SK-N-SH (cell line): ENCODE data around the gene B4GALT3. TPM values are rescaled to one million over a fixed set of nuclear protein-coding genes. Genes with fewer than 3 reads are reported as not detected.

Source experiments
- CTCF ChIA-PET: fragments of 300-600, 350-600 bp; formaldehyde crosslinking; extraction: SDS; loops from one replicate; lab custom pipeline; 2021; lab: Yijun Ruan, JAX
- POLR2A ChIA-PET: fragments of 350-600 bp; sonication (Branson Sonifier 250); formaldehyde crosslinking; extraction: SDS; loops from one replicate; lab custom pipeline; 2020; ENCODE audit warnings: antibody characterized with exemption, inconsistent platforms; lab: Yijun Ruan, JAX
- DNase-seq: peaks from one replicate; pipeline ENCODE4 v3.0.0; 2012
- H2AFZ ChIP-seq: fragments of 200-600 bp; sonication (generic); 2 replicates; pipeline ENCODE4 v1.8.1; 2016; ENCODE audit warnings: antibody characterized with exemption, mild to moderate bottlenecking, low read depth
- H3F3A ChIP-seq: fragments of 200-600 bp; sonication (generic); replicated peaks from 2 replicates; pipeline ENCODE3; 2016; ENCODE audit warnings: antibody characterized with exemption, mild to moderate bottlenecking; ENCODE audit not compliant: insufficient read depth
- H3K27ac ChIP-seq, 2 experiments: fragments of 200-500 bp in 1 of 2; fragments of 200-600 bp in 1 of 2; sonication (Bioruptor generic) in 1 of 2; sonication (generic), shearing (Covaris generic) in 1 of 2; 2 replicates each; pipeline versions ENCODE4 v1.5.1 to v1.6.1; 2014 to 2016; ENCODE audit warnings: low read depth in 2 of 2, inconsistent platforms in 1 of 2, low read length in 1 of 2, mild to moderate bottlenecking in 1 of 2, mixed read lengths in 1 of 2
- H3K27me3 ChIP-seq: fragments of 200-600 bp; sonication (generic), shearing (Covaris generic); 2 replicates; pipeline ENCODE4 v1.6.1; 2016; ENCODE audit warnings: mixed run types; ENCODE audit not compliant: insufficient read depth
- H3K36me3 ChIP-seq, 2 experiments: fragments of 200-500 bp in 1 of 2; fragments of 200-600 bp in 1 of 2; sonication (Bioruptor generic) in 1 of 2; sonication (generic) in 1 of 2; replicated peaks in 1 of 2; 2 replicates each; pipeline versions ENCODE3 to v1.5.1; 2014 to 2016; ENCODE audit warnings: low read length in 1 of 2, mild to moderate bottlenecking in 1 of 2; ENCODE audit not compliant: insufficient read depth in 2 of 2, control insufficient read depth in 1 of 2
- H3K4me1 ChIP-seq, 2 experiments: fragments of 200-500 bp in 1 of 2; fragments of 200-600 bp in 1 of 2; sonication (Bioruptor generic) in 1 of 2; sonication (generic), shearing (Covaris generic) in 1 of 2; 2 replicates each; pipeline versions ENCODE4 v1.5.1 to v1.6.1; 2014 to 2016; ENCODE audit warnings: low read depth in 1 of 2, low read length in 1 of 2, mixed run types in 1 of 2; ENCODE audit not compliant: insufficient read depth in 2 of 2, control insufficient read depth in 1 of 2
- H3K4me2 ChIP-seq: fragments of 200-600 bp; sonication (generic), shearing (Covaris generic); 2 replicates; pipeline ENCODE4 v1.6.1; 2017; ENCODE audit warnings: mixed run types
- H3K4me3 ChIP-seq, 2 experiments: fragments of 200-500 bp in 1 of 2; fragments of 200-600 bp in 1 of 2; sonication (Bioruptor generic) in 1 of 2; sonication (generic), shearing (Covaris generic) in 1 of 2; 2 replicates each; pipeline versions ENCODE4 v1.5.1 to v1.8.1; 2014 to 2016; ENCODE audit warnings: low read depth in 2 of 2, inconsistent platforms in 1 of 2, low read length in 1 of 2, mild to moderate bottlenecking in 1 of 2, mixed read lengths in 1 of 2, moderate library complexity in 1 of 2
- H3K79me2 ChIP-seq: fragments of 200-600 bp; sonication (generic); 2 replicates; pipeline ENCODE4 v1.8.1; 2017; ENCODE audit warnings: mild to moderate bottlenecking; ENCODE audit not compliant: insufficient read depth
- H3K9ac ChIP-seq: fragments of 200-600 bp; sonication (generic); 2 replicates; pipeline ENCODE4 v1.6.1; 2017; ENCODE audit warnings: mixed run types
- H3K9me2 ChIP-seq: fragments of 200-600 bp; sonication (generic); 2 replicates; pipeline ENCODE4 v1.6.1; 2017; ENCODE audit warnings: mixed run types
- H3K9me3 ChIP-seq: fragments of 200-600 bp; sonication (generic); 2 replicates; pipeline ENCODE4 v1.6.1; 2017; ENCODE audit warnings: mixed run types, mild to moderate bottlenecking, moderate library complexity
- H4K20me1 ChIP-seq: fragments of 200-600 bp; sonication (generic); 2 replicates; pipeline ENCODE4 v1.6.1; 2017; ENCODE audit warnings: mild to moderate bottlenecking, mixed run types; ENCODE audit not compliant: insufficient read depth
- ELF1 ChIP-seq: IDR thresholded peaks from 2 replicates; pipeline ENCODE4 v1.4.0; 2012
- EZH2phosphoT487 ChIP-seq: fragments of 200-600 bp; sonication (generic); IDR thresholded peaks from 2 replicates; pipeline ENCODE4 v1.6.1; 2017; ENCODE audit warnings: low read depth, mixed run types, mild to moderate bottlenecking, antibody characterized with exemption, moderate library complexity, borderline replicate concordance
- GABPA ChIP-seq: IDR thresholded peaks from 2 replicates; pipeline ENCODE4 v1.4.0; 2012; ENCODE audit warnings: low read depth, mild to moderate bottlenecking
- JUND ChIP-seq: IDR thresholded peaks from 2 replicates; pipeline ENCODE4 v1.4.0; 2012
- MAX ChIP-seq: IDR thresholded peaks from 2 replicates; pipeline ENCODE4 v1.4.0; 2012; ENCODE audit warnings: low read depth
- MEF2A ChIP-seq: IDR thresholded peaks from 2 replicates; pipeline ENCODE4 v1.4.0; 2012; ENCODE audit warnings: low read depth, borderline replicate concordance
- NRF1 ChIP-seq: IDR thresholded peaks from 2 replicates; pipeline ENCODE4 v1.6.1; 2012; ENCODE audit warnings: low read depth, mild to moderate bottlenecking, low read length
- PBX3 ChIP-seq: IDR thresholded peaks from 2 replicates; pipeline ENCODE4; 2012
- RCOR1 ChIP-seq: fragments of 150-350 bp; IDR thresholded peaks from 2 replicates; pipeline ENCODE4 v1.6.1; 2017; ENCODE audit warnings: antibody characterized with exemption, low read length
- RXRA ChIP-seq: IDR thresholded peaks from 2 replicates; pipeline ENCODE4 v1.4.0; 2012; ENCODE audit warnings: low read depth, mild to moderate bottlenecking, borderline replicate concordance
- SIN3A ChIP-seq: IDR thresholded peaks from 2 replicates; pipeline ENCODE4 v1.6.1; 2012; ENCODE audit warnings: low read depth, mild to moderate bottlenecking, low read length, moderate library complexity, borderline replicate concordance
- SMC3 ChIP-seq: IDR thresholded peaks from 2 replicates; pipeline ENCODE4 v1.6.1; 2012; ENCODE audit warnings: low read depth, low read length, improper control_type of control experiment
- TAF1 ChIP-seq: IDR thresholded peaks from 2 replicates; pipeline ENCODE4 v1.6.1; 2012; ENCODE audit warnings: low read depth, mild to moderate bottlenecking, low read length, moderate library complexity, borderline replicate concordance
- TCF12 ChIP-seq: IDR thresholded peaks from 2 replicates; pipeline ENCODE4 v1.4.0; 2012
- USF2 ChIP-seq: fragments of 150-350 bp; IDR thresholded peaks from 2 replicates; pipeline ENCODE4 v1.6.1; 2017; ENCODE audit warnings: antibody characterized with exemption, low read length, low read depth, borderline replicate concordance
- YY1 ChIP-seq: IDR thresholded peaks from 2 replicates; pipeline ENCODE4 v1.4.0; 2012; ENCODE audit warnings: low read depth, mild to moderate bottlenecking
- WGBS: methylation state at CpG from one replicate; pipeline ENCODE4 v1.1.6; 2017; ENCODE audit warnings: low lambda C conversion rate; 5-methylcytosine and 5-hydroxymethylcytosine counted together
- polyA plus RNA-seq, 3 experiments: library from polyadenylated mRNA; depleted of rRNA; stranded (reverse); fragments of >200 nt; gene quantifications; 2 replicates each; pipeline ENCODE4 v1.2.3, GENCODE V29; 2012
- small RNA-seq, 7 experiments: library from RNA; depleted of rRNA; stranded (forward); fragments of <200 nt; gene quantifications; one replicate each; pipeline ENCODE3, GENCODE V24; 2012

B4GALT3 gene
- polyA plus RNA-seq, 1 of the 3 experiments (the other 2 are of a cell fraction): 56.5 TPM

- POLR2A ChIA-PET: interaction anchor here (0.7 to 1.1 kb wide), 3 partner anchors 9 to 20 kb away, joined by 3 to 5 read pairs (median 5); partner anchors contain the start of gene DEDD
- WGBS: 81% methylated on average over 4 of the region's 4 CpGs
Measured at GRCh38 chr1:161121834-161122233, 55.5 kb downstream of the B4GALT3 start.

More at GRCh38 chr1:161121834-161122233, 55.5 kb downstream of the B4GALT3 start:
- Histone ChIP-seq H3K9ac (no peak overlapping the region), H3K4me3 (no peak overlapping the region), H3K79me2 (peaks cover 61% of the 10 kb centered on the region), H3K9me3 (no peaks in the 10 kb centered on the region), H3K36me3 (peaks cover 19 to 53% of the 10 kb centered on the region in 2 experiments), H3K4me2 (no peak overlapping the region), H3F3A (peaks cover 7% of the 10 kb centered on the region), H3K27me3 (no peaks in the 10 kb centered on the region), H3K9me2 (no peaks in the 10 kb centered on the region), H3K27ac (no peak overlapping the region), H4K20me1 (peaks cover 8% of the 10 kb centered on the region; the same call in 1 of the 2 replicates), H3K4me1 (peaks cover 15 to 19% of the 10 kb centered on the region in 2 experiments; a peak in 3 of 4 replicates), H2AFZ (no peak overlapping the region)
- no peak for DNase-seq
- TF ChIP-seq SMC3 (no peak), JUND (no peak), YY1 (no peak), TCF12 (no peak), ELF1 (no peak), NRF1 (no peak), RXRA (no peak), GABPA (no peak), PBX3 (no peak), USF2 (no peak), EZH2phosphoT487 (no peak), MAX (no peak), SIN3A (no peak), TAF1 (no peak), RCOR1 (no peak), MEF2A (no peak)
- CTCF ChIA-PET: no interaction called here

Small RNA genes within 50 kb of the gene (small RNA-seq; reads per million reads assigned to genes)
- gene RF01225: 0 to 0.26 (median 0) reads per million in 7 experiments

Other genes starting within 250 kb of the B4GALT3 start
- gene ITLN2, start 222.7 kb downstream of the B4GALT3 start, polyA plus RNA-seq (2012; rRNA removed): not detected in 2 replicates
- 9.0 and 13.7 TPM in 2 replicates for gene F11R, start 156.4 kb downstream of the B4GALT3 start, polyA plus RNA-seq (2012; rRNA removed)
- gene TSTD1, start 138.5 kb downstream of the B4GALT3 start, polyA plus RNA-seq (2012; rRNA removed): 80.7 and 93.9 TPM in 2 replicates
- 43.1 and 61.9 TPM in 2 replicates for gene USF1, start 131.5 kb downstream of the B4GALT3 start, polyA plus RNA-seq (2012; rRNA removed)
- gene ARHGAP30, start 107.6 kb downstream of the B4GALT3 start, polyA plus RNA-seq (2012; rRNA removed): 0.05 TPM in 1 of 2 replicates, not detected in the other
- 0.59 and 1.9 TPM in 2 replicates for gene NECTIN4, start 87.9 kb downstream of the B4GALT3 start, polyA plus RNA-seq (2012; rRNA removed)
- gene KLHDC9, start 79.1 kb downstream of the B4GALT3 start, polyA plus RNA-seq (2012; rRNA removed): 4.4 and 4.7 TPM in 2 replicates
- gene PFDN2, start 59.5 kb downstream of the B4GALT3 start, polyA plus RNA-seq (2012; rRNA removed): 340 and 445 TPM in 2 replicates
- gene NIT1, start 59.4 kb downstream of the B4GALT3 start, polyA plus RNA-seq (2012; rRNA removed): 38.7 and 48.9 TPM in 2 replicates
- gene DEDD, start 44.8 kb downstream of the B4GALT3 start, polyA plus RNA-seq (2012; rRNA removed): 43.1 and 45.0 TPM in 2 replicates
- gene UFC1, start 23.5 kb downstream of the B4GALT3 start, polyA plus RNA-seq (2012; rRNA removed): 150 and 201 TPM in 2 replicates
- gene USP21, start 18.0 kb downstream of the B4GALT3 start, polyA plus RNA-seq (2012; rRNA removed): 24.5 and 26.8 TPM in 2 replicates
- 30.7 and 47.3 TPM in 2 replicates for gene PPOX, start 11.1 kb downstream of the B4GALT3 start, polyA plus RNA-seq (2012; rRNA removed)
- 1.2 and 1.6 TPM in 2 replicates for gene ADAMTS4, start 21.5 kb upstream of the B4GALT3 start, polyA plus RNA-seq (2012; rRNA removed)
- 203 and 210 TPM in 2 replicates for gene NDUFS2, start 24.9 kb upstream of the B4GALT3 start, polyA plus RNA-seq (2012; rRNA removed)
- 0.34 and 0.61 TPM in 2 replicates for gene FCER1G, start 37.8 kb upstream of the B4GALT3 start, polyA plus RNA-seq (2012; rRNA removed)
- gene APOA2, start 46.1 kb upstream of the B4GALT3 start, polyA plus RNA-seq (2012; rRNA removed): not detected in 2 replicates
- gene TOMM40L, start 48.6 kb upstream of the B4GALT3 start, polyA plus RNA-seq (2012; rRNA removed): 9.7 and 11.9 TPM in 2 replicates
- gene NR1I3, start 60.7 kb upstream of the B4GALT3 start, polyA plus RNA-seq (2012; rRNA removed): not detected in 2 replicates
- gene PCP4L1, start 81.2 kb upstream of the B4GALT3 start, polyA plus RNA-seq (2012; rRNA removed): not detected in 2 replicates
- 2.4 and 2.9 TPM in 2 replicates for gene MPZ, start 132.5 kb upstream of the B4GALT3 start, polyA plus RNA-seq (2012; rRNA removed)
- 195 and 341 TPM in 2 replicates for gene SDHC, start 136.9 kb upstream of the B4GALT3 start, polyA plus RNA-seq (2012; rRNA removed)
- gene CFAP126, start 190.4 kb upstream of the B4GALT3 start, polyA plus RNA-seq (2012; rRNA removed): not detected in 2 replicates